OCI-LY1 (cell line): ENCODE measurements around the gene MAPK8.

Experiments
- CTCF ChIP-seq: fragments of 200-600 bp; sonication (generic), shearing (Covaris generic); IDR thresholded peaks from 2 replicates; pipeline ENCODE4 v1.5.1; 2017; ENCODE audit warnings: mild to moderate bottlenecking, antibody characterized with exemption, low read length, moderate library complexity, mixed read lengths
- EZH2 ChIP-seq: fragments of 200-600 bp; sonication (generic), shearing (Covaris generic); IDR thresholded peaks from 2 replicates; pipeline ENCODE4 v1.8.0; 2017; ENCODE audit warnings: borderline replicate concordance, mixed run types, mild to moderate bottlenecking, antibody characterized with exemption, low read length, moderate library complexity, mixed read lengths

- no peak for TF ChIP-seq CTCF
- no peak for TF ChIP-seq EZH2
These were observed 157.8 kb downstream of the MAPK8 start for GRCh38 chr10:48464121-48464870.
